GM23338 (cell line): ENCODE data around the gene DCPS. TPM values are rescaled to one million over a fixed set of nuclear protein-coding genes. Genes with fewer than 3 reads are reported as not detected.

Experiments
- ATAC-seq: fragments of 200-7000 bp; cut with Tn5 transposase; 3 replicates; pipeline ENCODE4 v1.9.1; 2020
- DNase-seq: peaks from one replicate; pipeline ENCODE4 v3.0.0-alpha.2; 2015; ENCODE audit warnings: low spot score
- H2AFZ ChIP-seq: fragments of 200-600 bp; sonication (generic); 2 replicates; pipeline ENCODE4 v1.8.0; 2016; ENCODE audit warnings: antibody characterized with exemption, mild to moderate bottlenecking, moderate library complexity
- H3F3A ChIP-seq: fragments of 200-600 bp; sonication (generic); replicated peaks from 2 replicates; pipeline ENCODE4 v1.8.0; 2017; ENCODE audit warnings: antibody characterized with exemption, mixed run types, low read depth
- H3K27ac ChIP-seq: fragments of 200-600 bp; sonication (generic); 2 replicates; pipeline ENCODE4 v1.6.1; 2016; ENCODE audit warnings: low read depth
- H3K27me3 ChIP-seq: fragments of 200-600 bp; sonication (generic); 2 replicates; pipeline ENCODE4 v1.8.0; 2016; ENCODE audit warnings: mild to moderate bottlenecking, mixed run types, moderate library complexity; ENCODE audit not compliant: insufficient read depth
- H3K36me3 ChIP-seq: fragments of 200-600 bp; sonication (generic); 2 replicates; pipeline ENCODE4 v1.8.0; 2016; ENCODE audit warnings: mild to moderate bottlenecking; ENCODE audit not compliant: insufficient read depth
- H3K4me1 ChIP-seq: fragments of 200-600 bp; sonication (generic); 2 replicates; pipeline ENCODE4 v1.8.0; 2016; ENCODE audit warnings: mild to moderate bottlenecking, moderate library complexity; ENCODE audit not compliant: insufficient read depth
- H3K4me2 ChIP-seq: fragments of 200-600 bp; sonication (generic); 2 replicates; pipeline ENCODE4 v1.7.1; 2017; ENCODE audit warnings: mixed run types
- H3K4me3 ChIP-seq: fragments of 200-600 bp; sonication (generic); 2 replicates; pipeline ENCODE4 v1.6.1; 2016; ENCODE audit warnings: mixed run types
- H3K79me2 ChIP-seq: fragments of 200-600 bp; sonication (generic); replicated peaks from 2 replicates; pipeline ENCODE4 v1.8.0; 2017; ENCODE audit warnings: mild to moderate bottlenecking; ENCODE audit not compliant: insufficient read depth
- H3K9me2 ChIP-seq: fragments of 200-600 bp; sonication (generic); 2 replicates; pipeline ENCODE4 v1.8.0; 2017; ENCODE audit not compliant: insufficient read depth
- H4K20me1 ChIP-seq: fragments of 200-600 bp; sonication (generic); replicated peaks from 2 replicates; pipeline ENCODE4 v1.8.0; 2017; ENCODE audit warnings: mild to moderate bottlenecking; ENCODE audit not compliant: insufficient read depth
- H3K27ac Mint-ChIP-seq: 2 replicates; pipeline ENCODE4 v1.8.0; 2020; ENCODE audit warnings: inconsistent platforms, mild to moderate bottlenecking, moderate library complexity, mixed read lengths
- H3K27me3 Mint-ChIP-seq: 3 replicates; pipeline ENCODE4 v1.8.0; 2022; ENCODE audit warnings: low read depth, mild to moderate bottlenecking, moderate library complexity, mixed read lengths, inconsistent platforms; ENCODE audit not compliant: insufficient read depth, poor library complexity
- H3K36me3 Mint-ChIP-seq: 3 replicates; pipeline ENCODE4 v1.8.0; 2021; ENCODE audit warnings: low read depth, mild to moderate bottlenecking, inconsistent platforms, moderate library complexity, mixed read lengths
- H3K4me1 Mint-ChIP-seq: 3 replicates; pipeline ENCODE4 v1.8.0; 2020; ENCODE audit warnings: mild to moderate bottlenecking, inconsistent platforms, mixed read lengths
- H3K4me3 Mint-ChIP-seq: 3 replicates; pipeline ENCODE4 v1.8.0; 2021; ENCODE audit warnings: moderate library complexity, mild to moderate bottlenecking, inconsistent platforms, mixed read lengths
- H3K9me3 Mint-ChIP-seq: 3 replicates; pipeline ENCODE4 v1.8.0; 2020; ENCODE audit warnings: moderate library complexity, mild to moderate bottlenecking, inconsistent platforms, mixed read lengths
- CTCF ChIP-seq, 2 experiments: fragments of 200-600 bp in 1 of 2; sonication (generic) in 1 of 2; conservative IDR thresholded peaks; 2 replicates each; pipeline versions ENCODE4 v1.5.1 to v1.6.1; 2016 to 2017; ENCODE audit warnings: antibody characterized with exemption in 2 of 2, low read depth in 2 of 2, mild to moderate bottlenecking in 2 of 2, moderate library complexity in 1 of 2
- ZNF462 ChIP-seq: fragments of 250-450 bp; sonication (Bioruptor Pico); IDR thresholded peaks from 2 replicates; pipeline ENCODE4 v1.5.0; 2020; ENCODE audit warnings: mild to moderate bottlenecking, moderate library complexity
- polyA plus RNA-seq: library from polyadenylated mRNA; unstranded; fragments of >200 nt; fragmentation: Nextera tagmentation; extraction: Ambion mirVana; gene quantifications from 2 replicates; pipeline ENCODE4 v1.2.1, GENCODE V29; 2016
- total RNA-seq: library from RNA; depleted of rRNA; stranded (reverse); fragments of >200 nt; shearing (Covaris generic); gene quantifications from 2 replicates; pipeline ENCODE4 v1.2.3, GENCODE V29; 2014
- TF ChIP-seq, protein P1 (sequence below): IDR thresholded peaks from one replicate; pipeline ENCODE4 v1.6.1; 2018; ENCODE audit warnings: antibody characterized with exemption; ENCODE audit not compliant: unreplicated experiment

Gene DCPS
- total and polyA plus RNA-seq, 2 experiments from 2014 or later = 26.8 to 46.4 TPM

DNA sequence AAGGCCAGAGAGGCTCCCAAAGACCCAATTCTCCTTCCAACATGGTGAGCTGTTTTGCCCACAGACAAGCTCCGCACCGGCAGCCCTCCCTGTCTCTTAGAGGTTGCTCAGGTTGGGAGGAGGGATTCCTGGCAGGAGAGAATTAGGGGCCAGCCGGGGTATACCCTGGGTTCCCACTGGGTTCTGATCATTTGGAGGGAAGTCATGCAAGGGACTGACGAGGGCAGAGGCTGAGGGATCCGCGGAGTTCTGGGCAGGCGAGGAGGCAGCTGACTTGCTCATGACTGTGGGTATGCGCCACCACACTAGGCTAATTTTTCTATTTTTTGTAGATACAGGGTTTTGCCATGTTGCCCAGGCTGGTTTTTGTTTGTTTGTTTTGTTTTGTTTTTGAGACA is 56.2 kb downstream of the DCPS start (continued):
- TF ChIP-seq ZNF462 (CRISPR knock-in tag) = no peak

GRCh38 chr11:126361400-126361799 is 57.5 kb downstream of the DCPS start:
- no peaks in the 10 kb centered on the region for H3K9me2 ChIP-seq
- H3K36me3 ChIP-seq = no peaks in the 10 kb centered on the region
- no peak overlapping the region for H3K4me3 ChIP-seq
- H3K27me3 ChIP-seq = no peaks in the 10 kb centered on the region
- peaks cover 10% of the 10 kb centered on the region for H3K4me1 ChIP-seq
- no peaks in the 10 kb centered on the region for H3K9me3 Mint-ChIP-seq
- H3K27ac ChIP-seq = no peak overlapping the region
- peaks cover 54% of the 10 kb centered on the region for H3K4me1 Mint-ChIP-seq
- no peak overlapping the region for H2AFZ ChIP-seq
- H3K27me3 Mint-ChIP-seq = peaks cover 8% of the 10 kb centered on the region
- H3F3A ChIP-seq = no peaks in the 10 kb centered on the region
- peaks cover 31% of the 10 kb centered on the region for H3K79me2 ChIP-seq
- H3K36me3 Mint-ChIP-seq = no peaks in the 10 kb centered on the region; the same call in 2 of the 3 replicates
- no peak for DNase-seq
- H4K20me1 ChIP-seq = no peaks in the 10 kb centered on the region; the same call in 1 of the 2 replicates
- no peak overlapping the region for H3K4me2 ChIP-seq
- H3K4me3 Mint-ChIP-seq = no peak overlapping the region
- H3K27ac Mint-ChIP-seq = no peak overlapping the region
- no peak for ATAC-seq
- TF ChIP-seq, protein P1, sequence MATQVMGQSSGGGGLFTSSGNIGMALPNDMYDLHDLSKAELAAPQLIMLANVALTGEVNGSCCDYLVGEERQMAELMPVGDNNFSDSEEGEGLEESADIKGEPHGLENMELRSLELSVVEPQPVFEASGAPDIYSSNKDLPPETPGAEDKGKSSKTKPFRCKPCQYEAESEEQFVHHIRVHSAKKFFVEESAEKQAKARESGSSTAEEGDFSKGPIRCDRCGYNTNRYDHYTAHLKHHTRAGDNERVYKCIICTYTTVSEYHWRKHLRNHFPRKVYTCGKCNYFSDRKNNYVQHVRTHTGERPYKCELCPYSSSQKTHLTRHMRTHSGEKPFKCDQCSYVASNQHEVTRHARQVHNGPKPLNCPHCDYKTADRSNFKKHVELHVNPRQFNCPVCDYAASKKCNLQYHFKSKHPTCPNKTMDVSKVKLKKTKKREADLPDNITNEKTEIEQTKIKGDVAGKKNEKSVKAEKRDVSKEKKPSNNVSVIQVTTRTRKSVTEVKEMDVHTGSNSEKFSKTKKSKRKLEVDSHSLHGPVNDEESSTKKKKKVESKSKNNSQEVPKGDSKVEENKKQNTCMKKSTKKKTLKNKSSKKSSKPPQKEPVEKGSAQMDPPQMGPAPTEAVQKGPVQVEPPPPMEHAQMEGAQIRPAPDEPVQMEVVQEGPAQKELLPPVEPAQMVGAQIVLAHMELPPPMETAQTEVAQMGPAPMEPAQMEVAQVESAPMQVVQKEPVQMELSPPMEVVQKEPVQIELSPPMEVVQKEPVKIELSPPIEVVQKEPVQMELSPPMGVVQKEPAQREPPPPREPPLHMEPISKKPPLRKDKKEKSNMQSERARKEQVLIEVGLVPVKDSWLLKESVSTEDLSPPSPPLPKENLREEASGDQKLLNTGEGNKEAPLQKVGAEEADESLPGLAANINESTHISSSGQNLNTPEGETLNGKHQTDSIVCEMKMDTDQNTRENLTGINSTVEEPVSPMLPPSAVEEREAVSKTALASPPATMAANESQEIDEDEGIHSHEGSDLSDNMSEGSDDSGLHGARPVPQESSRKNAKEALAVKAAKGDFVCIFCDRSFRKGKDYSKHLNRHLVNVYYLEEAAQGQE = no peak
- no peak for TF ChIP-seq CTCF (conservative IDR thresholded peaks at IDR 0.05; ENCODE audit: low read depth in 2 of 2)
- no peak for TF ChIP-seq ZNF462 (CRISPR knock-in tag)
